BE2C (cell line): Measurements from ENCODE around the gene TNFAIP8L1.

Experiments
- DNase-seq: peaks from one replicate; pipeline ENCODE4 v3.0.0-alpha.2; 2020
- H3K27me3 ChIP-seq: fragments of 250-450 bp; sonication (Bioruptor Pico); 2 replicates; pipeline ENCODE4 v1.5.1; 2020; ENCODE audit warnings: mild to moderate bottlenecking
- H3K36me3 ChIP-seq: fragments of 250-450 bp; sonication (Bioruptor Pico); 2 replicates; pipeline ENCODE4 v1.5.1; 2020; ENCODE audit warnings: mild to moderate bottlenecking
- H3K4me1 ChIP-seq: fragments of 250-450 bp; sonication (Bioruptor Pico); 2 replicates; pipeline ENCODE4 v1.5.1; 2020
- H3K4me3 ChIP-seq: 2 replicates; pipeline ENCODE4 v1.5.1; 2011; ENCODE audit warnings: low read depth, low read length
- H3K9me3 ChIP-seq: fragments of 250-450 bp; sonication (Bioruptor Pico); 2 replicates; pipeline ENCODE4 v1.5.1; 2020
- TF ChIP-seq, protein P1 (sequence below): IDR thresholded peaks from 2 replicates; pipeline ENCODE4 v1.5.1; 2012; ENCODE audit warnings: mild to moderate bottlenecking, low read depth, low read length

The TNFAIP8L1 gene

DNA sequence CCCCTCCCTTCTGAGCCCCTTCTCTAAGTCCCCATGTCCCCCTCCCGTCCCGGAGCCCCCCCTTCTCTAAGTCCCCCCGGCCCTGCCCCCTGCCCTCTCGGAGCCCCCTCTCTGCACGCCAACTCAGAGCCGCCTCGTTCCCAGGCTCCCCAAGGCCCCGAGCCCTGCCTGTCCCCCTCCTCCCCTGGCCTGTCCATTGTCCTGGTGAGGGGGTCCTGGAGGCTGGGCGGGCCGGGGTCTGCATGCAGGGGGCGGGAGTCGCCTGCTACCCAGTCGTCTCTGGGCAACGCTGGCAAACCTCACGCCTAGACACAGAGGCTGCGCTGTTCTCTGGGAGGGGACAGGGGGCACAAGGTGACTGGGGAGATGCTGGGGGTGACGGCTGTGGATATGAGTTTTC, 40.6 kb upstream of the TNFAIP8L1 start:
- no peak for DNase-seq
- H3K27me3 ChIP-seq = peaks cover 37% of the 10 kb centered on the region
- TF ChIP-seq, protein P1, sequence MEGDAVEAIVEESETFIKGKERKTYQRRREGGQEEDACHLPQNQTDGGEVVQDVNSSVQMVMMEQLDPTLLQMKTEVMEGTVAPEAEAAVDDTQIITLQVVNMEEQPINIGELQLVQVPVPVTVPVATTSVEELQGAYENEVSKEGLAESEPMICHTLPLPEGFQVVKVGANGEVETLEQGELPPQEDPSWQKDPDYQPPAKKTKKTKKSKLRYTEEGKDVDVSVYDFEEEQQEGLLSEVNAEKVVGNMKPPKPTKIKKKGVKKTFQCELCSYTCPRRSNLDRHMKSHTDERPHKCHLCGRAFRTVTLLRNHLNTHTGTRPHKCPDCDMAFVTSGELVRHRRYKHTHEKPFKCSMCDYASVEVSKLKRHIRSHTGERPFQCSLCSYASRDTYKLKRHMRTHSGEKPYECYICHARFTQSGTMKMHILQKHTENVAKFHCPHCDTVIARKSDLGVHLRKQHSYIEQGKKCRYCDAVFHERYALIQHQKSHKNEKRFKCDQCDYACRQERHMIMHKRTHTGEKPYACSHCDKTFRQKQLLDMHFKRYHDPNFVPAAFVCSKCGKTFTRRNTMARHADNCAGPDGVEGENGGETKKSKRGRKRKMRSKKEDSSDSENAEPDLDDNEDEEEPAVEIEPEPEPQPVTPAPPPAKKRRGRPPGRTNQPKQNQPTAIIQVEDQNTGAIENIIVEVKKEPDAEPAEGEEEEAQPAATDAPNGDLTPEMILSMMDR = no peak

DNA sequence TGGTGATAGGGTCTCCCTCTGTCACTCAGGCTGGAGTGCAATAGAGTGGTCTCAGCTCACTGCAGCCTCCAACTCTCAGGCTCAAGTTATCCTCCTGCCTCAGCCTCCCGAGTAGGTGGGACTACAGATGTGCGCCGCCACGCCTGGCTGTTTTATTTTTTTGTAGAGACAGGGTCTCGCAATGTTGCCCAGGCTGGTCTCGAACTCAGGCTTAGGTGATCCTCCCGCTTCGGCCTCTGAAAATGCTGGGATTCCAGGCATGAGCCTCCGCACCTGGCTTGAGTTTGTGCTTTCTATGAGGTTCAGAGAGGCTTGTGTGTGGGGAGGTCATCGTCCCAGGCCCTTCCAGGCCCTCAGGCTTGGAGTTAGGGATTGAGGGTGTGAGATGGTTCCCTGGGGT, 39.2 kb upstream of the TNFAIP8L1 start:
- peaks cover 28% of the 10 kb centered on the region for H3K27me3 ChIP-seq
- no peaks in the 10 kb centered on the region; the same call in 1 of the 2 replicates for H3K4me1 ChIP-seq
- H3K4me3 ChIP-seq = no peak overlapping the region
- no peak for DNase-seq
- H3K36me3 ChIP-seq = no peaks in the 10 kb centered on the region
- no peaks in the 10 kb centered on the region for H3K9me3 ChIP-seq
- TF ChIP-seq, protein P1 = no peak

More for the DNA sequence above, 40.6 kb upstream of the TNFAIP8L1 start:
- no peak overlapping the region for H3K4me3 ChIP-seq
- H3K4me1 ChIP-seq = no peaks in the 10 kb centered on the region; the same call in 1 of the 2 replicates
- no peaks in the 10 kb centered on the region for H3K9me3 ChIP-seq
- H3K36me3 ChIP-seq = no peaks in the 10 kb centered on the region

DNA sequence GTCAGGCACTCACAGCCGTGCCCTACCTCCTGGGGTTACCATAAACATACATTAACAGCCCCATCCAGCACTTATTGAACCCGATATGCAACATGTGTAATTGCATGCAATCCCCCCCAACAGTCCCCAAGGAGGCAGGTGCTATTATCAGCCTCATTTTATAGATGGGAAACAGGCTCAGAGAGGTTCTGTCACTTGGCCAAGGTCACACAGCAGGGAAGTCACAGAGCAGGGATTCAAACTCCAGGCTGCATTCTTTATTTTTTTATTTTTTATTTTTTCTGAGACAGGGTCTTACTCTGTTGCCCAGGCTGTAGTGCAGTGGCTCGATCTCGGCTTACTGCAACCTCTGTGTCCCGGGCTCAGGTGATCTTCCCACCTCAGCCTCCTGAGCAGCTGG, 38.4 kb upstream of the TNFAIP8L1 start:
- TF ChIP-seq, protein P1 = no peak
- no peak overlapping the region for H3K4me3 ChIP-seq

DNA sequence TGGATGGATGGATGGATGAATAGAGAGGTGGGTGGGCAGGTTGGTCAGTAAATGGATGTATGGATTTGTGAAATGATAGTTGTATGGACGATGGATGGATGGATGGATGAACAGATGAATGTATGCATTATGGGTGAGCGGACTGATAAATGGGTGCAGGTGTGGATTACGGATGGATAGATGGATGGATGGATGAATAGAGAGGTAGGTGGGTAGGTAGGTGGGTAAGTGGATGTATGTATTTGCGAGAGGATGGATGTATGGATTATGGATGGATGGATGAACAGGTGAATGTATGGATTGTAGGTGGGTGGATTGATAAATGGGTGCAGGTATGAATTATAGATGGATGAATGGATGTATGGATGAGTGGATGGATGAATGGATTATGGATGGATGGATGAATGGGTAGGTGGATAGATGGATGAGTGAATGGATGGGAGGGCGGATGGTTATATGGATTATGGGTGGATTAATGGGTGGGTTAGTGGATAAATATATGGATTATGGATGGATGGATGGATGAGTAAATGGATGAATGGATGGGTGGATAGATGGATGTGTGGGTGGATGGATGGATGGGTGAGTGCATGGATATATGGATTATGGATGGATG, 37.0 kb upstream of the TNFAIP8L1 start:
- TF ChIP-seq, protein P1 = no peak
- no peaks in the 10 kb centered on the region for H3K9me3 ChIP-seq
- H3K4me1 ChIP-seq = no peaks in the 10 kb centered on the region; the same call in 1 of the 2 replicates
- no peaks in the 10 kb centered on the region for H3K36me3 ChIP-seq
- H3K27me3 ChIP-seq = peaks cover 15% of the 10 kb centered on the region
- no peak overlapping the region for H3K4me3 ChIP-seq
- DNase-seq = no peak

More for the DNA sequence above, 38.4 kb upstream of the TNFAIP8L1 start:
- Histone ChIP-seq H3K9me3 (no peaks in the 10 kb centered on the region), H3K27me3 (peaks cover 22% of the 10 kb centered on the region), H3K36me3 (no peaks in the 10 kb centered on the region), H3K4me1 (no peaks in the 10 kb centered on the region; the same call in 1 of the 2 replicates)
- no peak for DNase-seq

DNA sequence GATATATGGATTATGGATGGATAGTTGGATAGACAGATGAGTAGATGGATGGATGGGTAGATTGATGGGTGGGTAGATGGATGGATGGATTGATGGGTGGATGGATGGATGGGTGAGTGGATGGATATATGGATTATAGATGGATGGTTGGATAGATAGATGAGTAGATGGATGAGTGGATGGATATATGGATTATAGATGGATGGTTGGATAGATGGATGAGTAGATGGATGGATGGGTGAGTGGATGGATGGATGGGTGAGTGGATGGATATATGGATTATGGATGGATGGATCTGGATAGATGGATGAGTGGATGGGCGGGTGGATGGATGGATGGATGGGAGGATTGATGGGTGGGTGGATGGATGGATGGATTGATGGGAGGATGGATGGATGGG, 36.4 kb upstream of the TNFAIP8L1 start:
- peaks cover 12% of the 10 kb centered on the region for H3K27me3 ChIP-seq
- no peak for DNase-seq
- H3K4me1 ChIP-seq = no peaks in the 10 kb centered on the region; the same call in 1 of the 2 replicates
- TF ChIP-seq, protein P1 = no peak
- H3K4me3 ChIP-seq = no peak overlapping the region
- no peaks in the 10 kb centered on the region for H3K9me3 ChIP-seq
- H3K36me3 ChIP-seq = no peaks in the 10 kb centered on the region

DNA sequence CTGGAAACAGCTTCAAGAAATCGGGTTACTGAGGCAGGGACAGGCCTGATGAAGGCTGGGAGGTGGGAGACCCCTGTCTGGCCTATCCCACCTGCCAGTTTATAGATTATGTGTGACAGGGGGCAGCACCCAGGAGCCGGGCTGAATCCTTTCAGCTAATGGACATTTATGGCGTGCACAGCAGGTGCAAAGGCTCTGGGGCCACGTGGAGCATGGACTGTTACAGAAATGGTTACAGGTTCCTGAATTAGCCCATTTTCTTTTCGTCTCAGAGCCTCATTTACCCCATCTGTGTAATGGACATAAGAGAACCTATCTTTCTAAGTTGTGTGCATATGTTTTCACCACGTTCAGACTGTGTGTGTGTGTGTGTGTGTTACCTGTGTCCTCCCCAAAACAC, 34.4 kb upstream of the TNFAIP8L1 start:
- Histone ChIP-seq H3K9me3 (no peaks in the 10 kb centered on the region), H3K36me3 (no peaks in the 10 kb centered on the region), H3K4me1 (no peaks in the 10 kb centered on the region), H3K4me3 (no peak overlapping the region), H3K27me3 (peaks cover 12% of the 10 kb centered on the region)
- TF ChIP-seq, protein P1 = no peak
- no peak for DNase-seq
